ENCODE data around the gene LRP1B.
"Not testable (repeated sequence)": the region's sequence is repeated elsewhere in the genome, so short reads cannot be mapped to it uniquely, and the experiment has no call there.

GRCh38 chr2:141815320-141815719 is 315.5 kb downstream of the LRP1B start:
- TF ChIP-seq, protein P1, sequence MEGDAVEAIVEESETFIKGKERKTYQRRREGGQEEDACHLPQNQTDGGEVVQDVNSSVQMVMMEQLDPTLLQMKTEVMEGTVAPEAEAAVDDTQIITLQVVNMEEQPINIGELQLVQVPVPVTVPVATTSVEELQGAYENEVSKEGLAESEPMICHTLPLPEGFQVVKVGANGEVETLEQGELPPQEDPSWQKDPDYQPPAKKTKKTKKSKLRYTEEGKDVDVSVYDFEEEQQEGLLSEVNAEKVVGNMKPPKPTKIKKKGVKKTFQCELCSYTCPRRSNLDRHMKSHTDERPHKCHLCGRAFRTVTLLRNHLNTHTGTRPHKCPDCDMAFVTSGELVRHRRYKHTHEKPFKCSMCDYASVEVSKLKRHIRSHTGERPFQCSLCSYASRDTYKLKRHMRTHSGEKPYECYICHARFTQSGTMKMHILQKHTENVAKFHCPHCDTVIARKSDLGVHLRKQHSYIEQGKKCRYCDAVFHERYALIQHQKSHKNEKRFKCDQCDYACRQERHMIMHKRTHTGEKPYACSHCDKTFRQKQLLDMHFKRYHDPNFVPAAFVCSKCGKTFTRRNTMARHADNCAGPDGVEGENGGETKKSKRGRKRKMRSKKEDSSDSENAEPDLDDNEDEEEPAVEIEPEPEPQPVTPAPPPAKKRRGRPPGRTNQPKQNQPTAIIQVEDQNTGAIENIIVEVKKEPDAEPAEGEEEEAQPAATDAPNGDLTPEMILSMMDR (IDR thresholded peaks at IDR 0.05), result not testable (repeated sequence)
- TF ChIP-seq POLR2A (IDR thresholded peaks at IDR 0.05), result not testable (repeated sequence)

Data from tibial nerve (tissue), 3 donors.